WTC11 (cell line): ENCODE results near the gene DBT. TPM values are rescaled to one million over a fixed set of nuclear protein-coding genes. Genes with fewer than 3 reads are reported as not detected.

Experiments used
- ATAC-seq: fragments of 200-7000 bp; cut with Tn5 transposase; 2 replicates; pipeline ENCODE4 v1.10.0; 2021; ENCODE audit warnings: mild to moderate bottlenecking, moderate library complexity
- CTCF ChIA-PET: fragments of 300-600 bp; sonication (Branson Sonifier 250); formaldehyde crosslinking; loops from one replicate; lab custom pipeline; 2021; ENCODE audit warnings: antibody characterized with exemption; lab: Charles Lee
- POLR2A ChIA-PET: fragments of 350-600 bp; sonication (Branson Sonifier 250); formaldehyde crosslinking; loops from one replicate; lab custom pipeline; 2021; ENCODE audit warnings: antibody characterized with exemption; lab: Charles Lee
- DNase-seq: peaks from one replicate; pipeline ENCODE4 v3.0.0; 2021; ENCODE audit warnings: low spot score
- H3K27ac Mint-ChIP-seq: 2 replicates; pipeline ENCODE4 v1.8.0; 2021; ENCODE audit warnings: mixed read lengths
- H3K27me3 Mint-ChIP-seq: 2 replicates; pipeline ENCODE4 v1.8.0; 2021; ENCODE audit warnings: low read depth, mild to moderate bottlenecking, moderate library complexity, mixed read lengths
- H3K36me3 Mint-ChIP-seq: 2 replicates; pipeline ENCODE4 v1.8.0; 2021; ENCODE audit warnings: mixed read lengths
- H3K4me1 Mint-ChIP-seq: 2 replicates; pipeline ENCODE4 v1.8.0; 2022; ENCODE audit warnings: mixed read lengths
- H3K4me3 Mint-ChIP-seq: 2 replicates; pipeline ENCODE4 v1.8.0; 2021; ENCODE audit warnings: mild to moderate bottlenecking, moderate library complexity, mixed read lengths
- H3K9me3 Mint-ChIP-seq: 2 replicates; pipeline ENCODE4 v1.8.0; 2021; ENCODE audit warnings: mixed read lengths
- CREM ChIP-seq: sonication (generic); formaldehyde crosslinking; IDR thresholded peaks from 2 replicates; pipeline ENCODE4 v1.8.1; 2022; ENCODE audit warnings: mild to moderate bottlenecking, missing genetic modification reagents, moderate library complexity
- FOXK1 ChIP-seq: sonication (generic); formaldehyde crosslinking; IDR thresholded peaks from 2 replicates; pipeline ENCODE4 v1.8.0; 2022; ENCODE audit warnings: mild to moderate bottlenecking, moderate library complexity, missing genetic modification reagents
- KAT7 ChIP-seq: sonication (generic); formaldehyde crosslinking; IDR thresholded peaks from 2 replicates; pipeline ENCODE4 v1.8.1; 2023; ENCODE audit warnings: missing genetic modification reagents, mild to moderate bottlenecking, borderline replicate concordance
- MXD4 ChIP-seq: fragments of 250-450 bp; sonication (Bioruptor Pico); IDR thresholded peaks from 2 replicates; pipeline ENCODE4 v1.8.0; 2021; ENCODE audit warnings: mild to moderate bottlenecking, moderate library complexity, borderline replicate concordance
- NFE2L1 ChIP-seq: sonication (generic); formaldehyde crosslinking; IDR thresholded peaks from 2 replicates; pipeline ENCODE4 v1.8.1; 2023; ENCODE audit warnings: missing genetic modification reagents
- NR3C1 ChIP-seq: sonication (generic); formaldehyde crosslinking; conservative IDR thresholded peaks from 2 replicates; pipeline ENCODE4 v1.8.1; 2023; ENCODE audit warnings: low read depth, mild to moderate bottlenecking, missing genetic modification reagents
- SMAD3 ChIP-seq: sonication (generic); formaldehyde crosslinking; IDR thresholded peaks from 2 replicates; pipeline ENCODE4 v1.8.0; 2022; ENCODE audit warnings: missing genetic modification reagents, mild to moderate bottlenecking, borderline replicate concordance
- SOX15 ChIP-seq: fragments of 250-450 bp; sonication (Bioruptor Pico); IDR thresholded peaks from 2 replicates; pipeline ENCODE4 v1.9.0; 2021; ENCODE audit warnings: mild to moderate bottlenecking
- TP53 ChIP-seq: sonication (generic); formaldehyde crosslinking; IDR thresholded peaks from 2 replicates; pipeline ENCODE4 v1.8.1; 2023; ENCODE audit warnings: mild to moderate bottlenecking, missing genetic modification reagents
- ZBTB21 ChIP-seq: sonication (generic); formaldehyde crosslinking; IDR thresholded peaks from 2 replicates; pipeline ENCODE4 v1.8.1; 2023; ENCODE audit warnings: mild to moderate bottlenecking, missing genetic modification reagents, borderline replicate concordance
- microRNA-seq: library from miRNA; unstranded; fragments of <30 nt; microRNA quantifications from one replicate; pipeline ENCODE4 v1.2.0, GENCODE V29; 2022; ENCODE audit warnings: borderline number of aligned reads
- total RNA-seq: library from RNA; stranded (reverse); gene quantifications from 3 replicates; pipeline ENCODE4 v1.2.3, GENCODE V29; 2021
- TF ChIP-seq, protein P1 (sequence below): sonication (generic); formaldehyde crosslinking; IDR thresholded peaks from 2 replicates; pipeline ENCODE4 v1.8.1; 2022; ENCODE audit warnings: missing genetic modification reagents, borderline replicate concordance
- TF ChIP-seq, protein P2 (sequence below): fragments of 200-600 bp; IDR thresholded peaks from 2 replicates; pipeline ENCODE4 v1.8.0; 2022; ENCODE audit warnings: antibody characterized with exemption
- TF ChIP-seq, protein P3 (sequence below): sonication (generic); formaldehyde crosslinking; IDR thresholded peaks from 2 replicates; pipeline ENCODE4 v1.8.0; 2022; ENCODE audit warnings: mild to moderate bottlenecking, missing genetic modification reagents

DBT gene
- total RNA-seq, 1 experiment from 2014 or later: 20.1 TPM

DNA sequence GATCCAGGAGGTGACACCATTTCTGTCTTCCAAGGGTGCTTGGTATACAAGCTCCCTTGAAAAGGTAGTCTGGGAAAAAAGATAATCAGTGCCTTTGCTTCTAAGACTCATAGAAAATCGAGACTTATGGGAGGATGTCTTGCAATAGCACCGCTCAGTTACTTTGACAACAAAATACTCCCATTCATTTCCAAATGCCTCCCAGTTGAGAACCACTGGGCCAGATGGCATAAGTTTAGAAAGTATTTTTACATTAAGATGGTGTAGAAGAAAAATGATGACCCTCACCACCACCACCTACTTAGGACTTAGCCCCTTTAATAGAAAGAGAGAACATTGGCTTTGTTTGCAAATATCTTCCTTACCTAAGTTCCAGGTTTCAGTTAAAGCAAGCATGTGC is 112.0 kb downstream of the DBT start:
- POLR2A ChIA-PET: no interaction called here
- Mint-ChIP-seq H3K27ac (no peak overlapping the region), H3K4me1 (no peaks in the 10 kb centered on the region), H3K27me3 (no peaks in the 10 kb centered on the region), H3K9me3 (no peaks in the 10 kb centered on the region), H3K36me3 (peaks cover 14% of the 10 kb centered on the region; the same call in 1 of the 2 replicates), H3K4me3 (no peak overlapping the region)
- TF ChIP-seq MXD4 (CRISPR knock-in tag) (no peak), SOX15 (CRISPR knock-in tag) (no peak), NFE2L1 (no peak), NR3C1 (no peak), CREM (CRISPR knock-in tag) (no peak), TP53 (CRISPR knock-in tag) (no peak), ZBTB21 (no peak), SMAD3 (CRISPR knock-in tag) (no peak), KAT7 (CRISPR knock-in tag) (no peak), FOXK1 (no peak)
- TF ChIP-seq, protein P1, sequence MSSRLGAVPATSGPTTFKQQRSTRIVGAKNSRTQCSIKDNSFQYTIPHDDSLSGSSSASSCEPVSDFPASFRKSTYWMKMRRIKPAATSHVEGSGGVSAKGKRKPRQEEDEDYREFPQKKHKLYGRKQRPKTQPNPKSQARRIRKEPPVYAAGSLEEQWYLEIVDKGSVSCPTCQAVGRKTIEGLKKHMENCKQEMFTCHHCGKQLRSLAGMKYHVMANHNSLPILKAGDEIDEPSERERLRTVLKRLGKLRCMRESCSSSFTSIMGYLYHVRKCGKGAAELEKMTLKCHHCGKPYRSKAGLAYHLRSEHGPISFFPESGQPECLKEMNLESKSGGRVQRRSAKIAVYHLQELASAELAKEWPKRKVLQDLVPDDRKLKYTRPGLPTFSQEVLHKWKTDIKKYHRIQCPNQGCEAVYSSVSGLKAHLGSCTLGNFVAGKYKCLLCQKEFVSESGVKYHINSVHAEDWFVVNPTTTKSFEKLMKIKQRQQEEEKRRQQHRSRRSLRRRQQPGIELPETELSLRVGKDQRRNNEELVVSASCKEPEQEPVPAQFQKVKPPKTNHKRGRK: no peak
- TF ChIP-seq, protein P2, sequence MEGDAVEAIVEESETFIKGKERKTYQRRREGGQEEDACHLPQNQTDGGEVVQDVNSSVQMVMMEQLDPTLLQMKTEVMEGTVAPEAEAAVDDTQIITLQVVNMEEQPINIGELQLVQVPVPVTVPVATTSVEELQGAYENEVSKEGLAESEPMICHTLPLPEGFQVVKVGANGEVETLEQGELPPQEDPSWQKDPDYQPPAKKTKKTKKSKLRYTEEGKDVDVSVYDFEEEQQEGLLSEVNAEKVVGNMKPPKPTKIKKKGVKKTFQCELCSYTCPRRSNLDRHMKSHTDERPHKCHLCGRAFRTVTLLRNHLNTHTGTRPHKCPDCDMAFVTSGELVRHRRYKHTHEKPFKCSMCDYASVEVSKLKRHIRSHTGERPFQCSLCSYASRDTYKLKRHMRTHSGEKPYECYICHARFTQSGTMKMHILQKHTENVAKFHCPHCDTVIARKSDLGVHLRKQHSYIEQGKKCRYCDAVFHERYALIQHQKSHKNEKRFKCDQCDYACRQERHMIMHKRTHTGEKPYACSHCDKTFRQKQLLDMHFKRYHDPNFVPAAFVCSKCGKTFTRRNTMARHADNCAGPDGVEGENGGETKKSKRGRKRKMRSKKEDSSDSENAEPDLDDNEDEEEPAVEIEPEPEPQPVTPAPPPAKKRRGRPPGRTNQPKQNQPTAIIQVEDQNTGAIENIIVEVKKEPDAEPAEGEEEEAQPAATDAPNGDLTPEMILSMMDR: no peak
- TF ChIP-seq, protein P3, sequence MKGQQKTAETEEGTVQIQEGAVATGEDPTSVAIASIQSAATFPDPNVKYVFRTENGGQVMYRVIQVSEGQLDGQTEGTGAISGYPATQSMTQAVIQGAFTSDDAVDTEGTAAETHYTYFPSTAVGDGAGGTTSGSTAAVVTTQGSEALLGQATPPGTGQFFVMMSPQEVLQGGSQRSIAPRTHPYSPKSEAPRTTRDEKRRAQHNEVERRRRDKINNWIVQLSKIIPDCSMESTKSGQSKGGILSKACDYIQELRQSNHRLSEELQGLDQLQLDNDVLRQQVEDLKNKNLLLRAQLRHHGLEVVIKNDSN: no peak
- ATAC-seq: no peak
- no peak for DNase-seq
- CTCF ChIA-PET: no interaction called here

Small RNA genes lying within 50 kb of the gene (microRNA-seq; reads per million reads assigned to microRNA genes)
- not detected for gene MIR553

Other genes with a start within 250 kb of the DBT start
- gene SASS6, start 116.9 kb downstream of the DBT start, total RNA-seq: 13.0 to 13.6 TPM (median 13.6 TPM) in 3 replicates
- 10.7 to 12.8 TPM (median 12.7 TPM) in 3 replicates for gene TRMT13, start 116.7 kb downstream of the DBT start, total RNA-seq
- 0.25 to 0.46 TPM (median 0.27 TPM) in 3 replicates for gene LRRC39, start 71.6 kb downstream of the DBT start, total RNA-seq
- 31.1 to 35.7 TPM (median 35.2 TPM) in 3 replicates for gene RTCA, start 16.4 kb upstream of the DBT start, total RNA-seq
- gene CDC14A, start 102.7 kb upstream of the DBT start, total RNA-seq: 8.7 to 11.1 TPM (median 10.3 TPM) in 3 replicates